ENCODE data around the gene CSKMT.

- no peak for TF ChIP-seq EZH2 (IDR thresholded peaks at IDR 0.05; ENCODE audit: borderline replicate concordance, low read depth, low read length, severe bottlenecking)
- TF ChIP-seq CTCF (IDR thresholded peaks at IDR 0.05; ENCODE audit: extremely low read depth in 1 of 2, insufficient read depth in 1 of 2, low read depth in 1 of 2, low read length in 2 of 2): peak in 1 of 2 donors; percentile 0
- TF ChIP-seq MYC (IDR thresholded peaks at IDR 0.05; ENCODE audit: low read depth, low read length): no peak
- TF ChIP-seq POLR2A (IDR thresholded peaks at IDR 0.05; ENCODE audit: low read depth, low read length): peak; percentile 61
Observed at GRCh38 chr11:62671608-62672389, 6.7 kb downstream of the CSKMT start, which contains the start of the genes LBHD1 and UQCC3.

All from endothelial cell of umbilical vein (primary cell).